ENCODE measurements around the gene OR2T33. TPM values are rescaled to one million over a fixed set of nuclear protein-coding genes. Genes with fewer than 3 reads are reported as not detected.

OR2T33 gene
- total RNA-seq, 3 donors from 2014 or later = not detected

- H3K4me3 ChIP-seq = no peak overlapping the region
- H3K4me1 ChIP-seq (ENCODE audit: low read depth) = no peaks in the 10 kb centered on the region
- H3K36me3 ChIP-seq (ENCODE audit: low read depth) = no peaks in the 10 kb centered on the region
- DNase-seq = no peak
- intact Hi-C loops (cut with DNase I, micrococcal nuclease) = no loop called here
- ATAC-seq = no peak
- no peak for TF ChIP-seq CTCF (IDR thresholded peaks at IDR 0.05)
- H3K9me3 ChIP-seq = peaks cover 46% of the 10 kb centered on the region
Measured at GRCh38 chr1:248229360-248229908, 48.3 kb downstream of the OR2T33 start.

- ATAC-seq = no peak
- Histone ChIP-seq H3K9me3 (peaks cover 45% of the 10 kb centered on the region), H3K4me3 (no peak overlapping the region), H3K36me3 (ENCODE audit: low read depth) (no peaks in the 10 kb centered on the region), H3K4me1 (ENCODE audit: low read depth) (no peaks in the 10 kb centered on the region)
- no peak for DNase-seq
- intact Hi-C loops (cut with DNase I, micrococcal nuclease) = no loop called here
- no peak for TF ChIP-seq CTCF (IDR thresholded peaks at IDR 0.05)
Measured at GRCh38 chr1:248225537-248225936, 52.2 kb downstream of the OR2T33 start.

Other genes starting within 250 kb of the OR2T33 start
- gene OR2L2, start 247.9 kb downstream of the OR2T33 start, total RNA-seq = under 1 TPM; 0.07 to 0.19 (median 0.09) TPM
- gene OR2L3, start 231.1 kb downstream of the OR2T33 start, total RNA-seq = not detected
- gene OR2L13, start 182.8 kb downstream of the OR2T33 start, total RNA-seq = under 1 TPM in 1 of 3 donors, not detected in 2; 0.19 TPM
- gene OR2M5, start 132.8 kb downstream of the OR2T33 start, total RNA-seq = not detected
- gene OR2M2, start 103.2 kb downstream of the OR2T33 start, total RNA-seq = not detected
- gene OR2M3, start 80.7 kb downstream of the OR2T33 start, total RNA-seq = not detected
- not detected for gene OR2M4, start 46.6 kb downstream of the OR2T33 start, total RNA-seq
- not detected for gene OR2T12, start 25.4 kb upstream of the OR2T33 start, total RNA-seq
- not detected for gene OR2M7, start 46.6 kb upstream of the OR2T33 start, total RNA-seq
- not detected for gene OR14C36, start 70.8 kb upstream of the OR2T33 start, total RNA-seq
- gene OR2T4, start 83.7 kb upstream of the OR2T33 start, total RNA-seq = not detected
- gene OR2T6, start 97.8 kb upstream of the OR2T33 start, total RNA-seq = not detected
- not detected for gene OR2T1, start 125.1 kb upstream of the OR2T33 start, total RNA-seq
- not detected for gene OR2T2, start 167.7 kb upstream of the OR2T33 start, total RNA-seq
- not detected for gene OR2T3, start 195.4 kb upstream of the OR2T33 start, total RNA-seq
- not detected for gene OR2T5, start 210.6 kb upstream of the OR2T33 start, total RNA-seq
- not detected for gene OR2G6, start 230.1 kb upstream of the OR2T33 start, total RNA-seq

Data from mucosa of descending colon (tissue), 3 donors.